ENCODE results near the gene ZNF121.
A peak's percentile ranks its signal among the peaks of the same experiment; 100 is the strongest.

Gene ZNF121

GRCh38 chr19:9538183-9539058 is 45.9 kb downstream of the ZNF121 start, which contains the start of gene ZNF426:
ZNF426 (minus strand) TSS chr19:9538645; CDS start chr19:9536232, 2,413 bp downstream.
- peak; percentile 76 to 84 for DNase-seq

GRCh38 chr19:9535934-9536333 is 48.4 kb downstream of the ZNF121 start:
- no peak for DNase-seq

GRCh38 chr19:9531933-9532332 is 52.4 kb downstream of the ZNF121 start:
- no peak for DNase-seq

- DNase-seq: no peak
Observed at GRCh38 chr19:9528757-9529336, 55.5 kb downstream of the ZNF121 start.

- DNase-seq: no peak
Observed at GRCh38 chr19:9523885-9524474, 60.3 kb downstream of the ZNF121 start.

Measured in activated CD4-positive, alpha-beta T cell treated with anti-CD3 and anti-CD28 coated beads for 4 hours (primary cell).